Astrocyte (in vitro differentiated cells and primary cell): ENCODE data around the gene GOLPH3. TPM values are rescaled to one million over a fixed set of nuclear protein-coding genes. Genes with fewer than 3 reads are reported as not detected.

Experiments used
- DNase-seq: peaks from one replicate; pipeline ENCODE4 v3.0.0-alpha.2; 2010; ENCODE audit warnings: low read depth
- FAIRE-seq: peaks from 2 replicates; lab custom pipeline; 2011; peaks lifted over from hg19 to GRCh38; lab: Jason Lieb, UNC
- H2AFZ ChIP-seq: 2 replicates; pipeline ENCODE4 v1.6.0; 2012; ENCODE audit warnings: low read depth, low read length, inconsistent platforms
- H3K27ac ChIP-seq: 2 replicates; pipeline ENCODE4 v1.5.1; 2011; ENCODE audit warnings: low read depth, low read length, inconsistent platforms
- H3K27me3 ChIP-seq: 2 replicates; pipeline ENCODE4 v1.6.0; 2011; ENCODE audit warnings: low read length, inconsistent platforms; ENCODE audit not compliant: insufficient read depth
- H3K36me3 ChIP-seq: 2 replicates; pipeline ENCODE4 v1.5.1; 2011; ENCODE audit warnings: low read length, inconsistent platforms; ENCODE audit not compliant: insufficient read depth
- H3K4me1 ChIP-seq: 2 replicates; pipeline ENCODE4 v1.5.1; 2011; ENCODE audit warnings: low read length, inconsistent platforms; ENCODE audit not compliant: insufficient read depth
- H3K4me2 ChIP-seq: 2 replicates; pipeline ENCODE4 v1.6.0; 2012; ENCODE audit warnings: low read length, inconsistent platforms
- H3K4me3 ChIP-seq: 2 replicates; pipeline ENCODE4 v1.5.1; 2011; ENCODE audit warnings: low read depth, mild to moderate bottlenecking, low read length, inconsistent platforms; ENCODE audit not compliant: insufficient read depth
- H3K79me2 ChIP-seq: 2 replicates; pipeline ENCODE4 v1.6.0; 2012; ENCODE audit warnings: mild to moderate bottlenecking, low read length, inconsistent platforms; ENCODE audit not compliant: insufficient read depth
- H3K9ac ChIP-seq: 2 replicates; pipeline ENCODE4 v1.6.0; 2012; ENCODE audit warnings: mild to moderate bottlenecking, low read length, inconsistent platforms
- H3K9me3 ChIP-seq: 2 replicates; pipeline ENCODE4 v1.5.1; 2012; ENCODE audit warnings: low read depth, mild to moderate bottlenecking, low read length, inconsistent platforms; ENCODE audit not compliant: insufficient read depth
- H4K20me1 ChIP-seq: 2 replicates; pipeline ENCODE4 v1.6.0; 2012; ENCODE audit warnings: low read length, inconsistent platforms; ENCODE audit not compliant: insufficient read depth
- H3K27ac Mint-ChIP-seq: one replicate; pipeline ENCODE4 v1.8.0; 2021; ENCODE audit warnings: mild to moderate bottlenecking, mixed read lengths; ENCODE audit not compliant: unreplicated experiment
- H3K27me3 Mint-ChIP-seq: one replicate; pipeline ENCODE4 v1.8.0; 2021; ENCODE audit warnings: low read depth, mixed read lengths; ENCODE audit not compliant: unreplicated experiment
- H3K36me3 Mint-ChIP-seq: one replicate; pipeline ENCODE4 v1.8.0; 2021; ENCODE audit warnings: low read depth, mixed read lengths; ENCODE audit not compliant: unreplicated experiment
- H3K4me1 Mint-ChIP-seq: one replicate; pipeline ENCODE4 v1.8.0; 2021; ENCODE audit warnings: low read depth, mixed read lengths; ENCODE audit not compliant: unreplicated experiment
- H3K4me3 Mint-ChIP-seq: one replicate; pipeline ENCODE4 v1.8.0; 2021; ENCODE audit warnings: mild to moderate bottlenecking, moderate library complexity, mixed read lengths; ENCODE audit not compliant: unreplicated experiment
- H3K9me3 Mint-ChIP-seq: one replicate; pipeline ENCODE4 v1.8.0; 2021; ENCODE audit warnings: mild to moderate bottlenecking, mixed read lengths; ENCODE audit not compliant: unreplicated experiment
- EZH2 ChIP-seq: IDR thresholded peaks from 2 replicates; pipeline ENCODE4 v1.6.1; 2012; ENCODE audit warnings: mild to moderate bottlenecking, low read length, inconsistent platforms; ENCODE audit not compliant: insufficient read depth
- total RNA-seq: library from RNA; stranded (reverse); gene quantifications from 2 replicates; pipeline ENCODE4 v1.2.1, GENCODE V29; 2021
- TF ChIP-seq, protein P1 (sequence below): IDR thresholded peaks from 2 replicates; pipeline ENCODE4 v1.5.1; 2011; ENCODE audit warnings: low read depth, mild to moderate bottlenecking, inconsistent platforms, low read length, moderate library complexity; ENCODE audit not compliant: insufficient read depth

The GOLPH3 gene
- total RNA-seq, 1 donor from 2014 or later = 114 TPM

DNA sequence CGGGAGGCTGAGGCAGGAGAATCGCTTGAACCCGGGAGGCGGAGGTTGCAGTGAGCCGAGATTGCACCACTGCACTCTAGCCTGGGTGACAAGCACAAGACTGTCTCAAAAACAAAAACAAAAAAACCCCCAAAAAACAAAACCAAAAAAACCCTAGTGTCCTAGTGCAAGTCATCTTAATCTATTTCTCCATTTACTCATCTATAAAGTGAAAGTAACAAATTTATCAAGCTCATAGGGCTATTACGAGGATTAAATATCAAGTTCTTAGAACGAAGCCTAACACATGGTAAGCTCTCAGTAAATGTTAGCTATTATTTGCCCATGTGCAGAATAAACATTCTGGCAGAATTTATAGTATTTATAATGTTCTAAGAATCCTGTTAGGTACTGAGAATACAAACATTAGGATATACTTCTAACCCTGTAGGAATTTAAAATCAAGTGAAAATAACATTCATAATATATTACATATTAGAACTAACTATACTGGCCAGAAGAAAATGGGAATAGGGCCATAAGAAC, 45.0 kb downstream of the GOLPH3 start:
- Histone ChIP-seq H3K9ac (no peak overlapping the region), H3K27me3 (no peaks in the 10 kb centered on the region), H3K36me3 (peaks cover 31% of the 10 kb centered on the region), H3K4me3 (no peak overlapping the region), H3K4me1 (no peaks in the 10 kb centered on the region), H3K27ac (no peak overlapping the region), H2AFZ (no peak overlapping the region), H3K79me2 (peaks cover 96% of the 10 kb centered on the region), H4K20me1 (peaks cover 71% of the 10 kb centered on the region), H3K9me3 (no peaks in the 10 kb centered on the region), H3K4me2 (no peak overlapping the region)
- FAIRE-seq (no peak), DNase-seq (no peak)
- Mint-ChIP-seq H3K36me3 (peaks cover 16% of the 10 kb centered on the region), H3K4me3 (no peak overlapping the region), H3K27ac (no peak overlapping the region), H3K27me3 (no peaks in the 10 kb centered on the region), H3K9me3 (no peaks in the 10 kb centered on the region), H3K4me1 (peaks cover 8% of the 10 kb centered on the region)
- TF ChIP-seq, protein P1, sequence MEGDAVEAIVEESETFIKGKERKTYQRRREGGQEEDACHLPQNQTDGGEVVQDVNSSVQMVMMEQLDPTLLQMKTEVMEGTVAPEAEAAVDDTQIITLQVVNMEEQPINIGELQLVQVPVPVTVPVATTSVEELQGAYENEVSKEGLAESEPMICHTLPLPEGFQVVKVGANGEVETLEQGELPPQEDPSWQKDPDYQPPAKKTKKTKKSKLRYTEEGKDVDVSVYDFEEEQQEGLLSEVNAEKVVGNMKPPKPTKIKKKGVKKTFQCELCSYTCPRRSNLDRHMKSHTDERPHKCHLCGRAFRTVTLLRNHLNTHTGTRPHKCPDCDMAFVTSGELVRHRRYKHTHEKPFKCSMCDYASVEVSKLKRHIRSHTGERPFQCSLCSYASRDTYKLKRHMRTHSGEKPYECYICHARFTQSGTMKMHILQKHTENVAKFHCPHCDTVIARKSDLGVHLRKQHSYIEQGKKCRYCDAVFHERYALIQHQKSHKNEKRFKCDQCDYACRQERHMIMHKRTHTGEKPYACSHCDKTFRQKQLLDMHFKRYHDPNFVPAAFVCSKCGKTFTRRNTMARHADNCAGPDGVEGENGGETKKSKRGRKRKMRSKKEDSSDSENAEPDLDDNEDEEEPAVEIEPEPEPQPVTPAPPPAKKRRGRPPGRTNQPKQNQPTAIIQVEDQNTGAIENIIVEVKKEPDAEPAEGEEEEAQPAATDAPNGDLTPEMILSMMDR = no peak
- no peak for TF ChIP-seq EZH2

DNA sequence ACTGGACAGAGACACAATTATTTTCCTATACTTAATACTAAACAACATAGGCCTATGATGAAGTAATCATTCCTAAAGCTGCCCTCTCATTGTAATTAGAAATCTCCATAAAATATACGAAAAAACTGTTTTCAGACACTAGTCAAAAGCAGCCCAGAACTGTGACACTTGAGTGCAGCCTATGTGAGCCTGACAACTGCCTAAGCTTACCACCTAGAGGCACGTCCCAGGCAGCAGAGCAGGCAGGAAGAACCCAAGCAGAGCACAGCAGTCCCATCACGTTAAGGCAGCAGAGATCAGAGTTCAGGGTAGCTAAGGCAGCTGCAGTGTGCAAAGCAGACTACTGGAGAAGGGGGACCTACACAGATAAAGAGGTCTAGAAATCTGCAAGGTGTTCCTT, 46.4 kb downstream of the GOLPH3 start:
- Histone ChIP-seq H4K20me1 (peaks cover 77% of the 10 kb centered on the region), H3K9me3 (no peaks in the 10 kb centered on the region), H3K36me3 (peaks cover 33% of the 10 kb centered on the region), H2AFZ (no peak overlapping the region), H3K79me2 (peaks cover 95% of the 10 kb centered on the region), H3K27me3 (no peaks in the 10 kb centered on the region), H3K27ac (no peak overlapping the region), H3K4me2 (no peak overlapping the region), H3K9ac (no peak overlapping the region), H3K4me3 (no peak overlapping the region), H3K4me1 (no peaks in the 10 kb centered on the region)
- Mint-ChIP-seq H3K4me1 (peaks cover 8% of the 10 kb centered on the region), H3K27ac (no peak overlapping the region), H3K4me3 (no peak overlapping the region), H3K36me3 (peaks cover 16% of the 10 kb centered on the region), H3K27me3 (no peaks in the 10 kb centered on the region), H3K9me3 (no peaks in the 10 kb centered on the region)
- FAIRE-seq (no peak), DNase-seq (no peak)
- TF ChIP-seq, protein P1 = no peak
- TF ChIP-seq EZH2 = no peak

DNA sequence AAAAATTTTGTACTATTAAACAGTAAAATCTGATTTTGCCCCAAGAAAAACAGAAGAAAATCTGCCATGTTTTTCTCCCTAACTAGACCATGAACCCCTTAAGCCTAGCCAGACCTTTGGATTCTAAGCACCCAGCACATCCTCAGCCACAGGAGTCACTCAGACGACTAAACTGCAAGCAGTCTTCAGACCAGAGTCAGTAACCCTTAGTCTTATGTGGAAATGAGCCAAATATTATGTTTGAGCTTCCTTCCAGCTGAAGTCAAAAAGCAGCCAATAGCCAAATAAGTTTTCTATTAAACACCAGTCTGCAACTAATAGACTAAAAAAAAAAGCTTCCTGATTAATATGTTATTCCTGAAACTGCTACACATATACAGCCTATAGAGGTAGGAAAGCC, 47.4 kb downstream of the GOLPH3 start:
- H3K4me3 ChIP-seq = no peak overlapping the region
- no peaks in the 10 kb centered on the region for H3K9me3 ChIP-seq
- H3K27ac Mint-ChIP-seq = no peak overlapping the region
- H3K4me1 ChIP-seq = no peaks in the 10 kb centered on the region
- H3K27me3 Mint-ChIP-seq = no peaks in the 10 kb centered on the region
- no peak for DNase-seq
- H3K9ac ChIP-seq = no peak overlapping the region
- H2AFZ ChIP-seq = no peak overlapping the region
- H4K20me1 ChIP-seq = peaks cover 84% of the 10 kb centered on the region
- H3K4me1 Mint-ChIP-seq = peaks cover 7% of the 10 kb centered on the region
- H3K9me3 Mint-ChIP-seq = no peaks in the 10 kb centered on the region
- peaks cover 36% of the 10 kb centered on the region for H3K36me3 ChIP-seq
- no peak for TF ChIP-seq EZH2
- TF ChIP-seq, protein P1 = no peak
- FAIRE-seq = no peak
- no peak overlapping the region for H3K27ac ChIP-seq
- peaks cover 95% of the 10 kb centered on the region for H3K79me2 ChIP-seq
- H3K4me3 Mint-ChIP-seq = no peak overlapping the region
- H3K36me3 Mint-ChIP-seq = peaks cover 20% of the 10 kb centered on the region
- no peak overlapping the region for H3K4me2 ChIP-seq
- no peaks in the 10 kb centered on the region for H3K27me3 ChIP-seq
